Body of pancreas (tissue), 4 donors: ENCODE results near the gene CPA2. TPM values are rescaled to one million over a fixed set of nuclear protein-coding genes. Genes with fewer than 3 reads are reported as not detected.
A peak's percentile ranks its signal among the peaks of the same experiment; 100 is the strongest.

Experiments
- ATAC-seq: fragments of 150-250 bp; one replicate; pipeline ENCODE4 v1.9.1; 2016
- DNase-seq, 4 donors: peaks; one replicate each; pipeline ENCODE4 v3.0.0-alpha.2; 2019
- H3K27ac ChIP-seq, 4 donors: fragments of 200-600 bp; sonication (generic); 1 replicate in 3 of 4; 2 replicates in 1 of 4; pipeline versions ENCODE4 v1.5.1 to v1.6.1; 2016 to 2019; ENCODE audit warnings: mild to moderate bottlenecking in 1 of 4, mixed read lengths in 1 of 4, moderate library complexity in 1 of 4
- H3K27me3 ChIP-seq, 2 donors: fragments of 200-600 bp; sonication (generic); one replicate each; pipeline ENCODE4 v1.6.0; 2016; ENCODE audit warnings: mild to moderate bottlenecking in 1 of 2
- H3K36me3 ChIP-seq, 2 donors: fragments of 200-600 bp; sonication (generic); replicated peaks in 1 of 2; 2 replicates each; pipeline ENCODE4 v1.5.1; 2016; ENCODE audit warnings: low read depth in 2 of 2; ENCODE audit not compliant: insufficient read depth in 1 of 2
- H3K4me1 ChIP-seq: fragments of 200-600 bp; sonication (generic); one replicate; pipeline ENCODE4 v1.6.0; 2016
- H3K4me3 ChIP-seq, 2 donors: fragments of 200-600 bp; sonication (generic); 1 replicate in 1 of 2; 2 replicates in 1 of 2; pipeline ENCODE4 v1.5.1; 2016 to 2019
- H3K9me3 ChIP-seq, 3 donors: fragments of 200-600 bp; sonication (generic); 1 replicate in 2 of 3; 2 replicates in 1 of 3; pipeline ENCODE4 v1.5.1; 2016
- CTCF ChIP-seq, 7 experiments: fragments of 450-650 bp in 4 of 7; fragments of 200-600 bp in 3 of 7; sonication (generic) in 3 of 7; IDR thresholded peaks; one replicate each; pipeline ENCODE4 v1.5.1; 2016 to 2019; ENCODE audit warnings: antibody characterized with exemption in 7 of 7
- POLR2A ChIP-seq, 3 donors: fragments of 450-650 bp; IDR thresholded peaks; one replicate each; pipeline ENCODE4 v1.6.1; 2016; ENCODE audit warnings: antibody characterized with exemption in 3 of 3, mild to moderate bottlenecking in 2 of 3
- WGBS, 2 donors: methylation state at CpG; one replicate each; pipeline ENCODE4 v1.1.5; 2017; 5-methylcytosine and 5-hydroxymethylcytosine counted together
- intact Hi-C: fragments of 100-400 bp; cut with DNase I; formaldehyde crosslinking; loops from one replicate; pipeline ENCODE4 v1.15.1; 2023
- total RNA-seq, 2 donors: library from RNA; depleted of rRNA; stranded (reverse); fragments of >200 nt; gene quantifications; one replicate each; pipeline ENCODE4 v1.1.0, GENCODE V29; 2016

CPA2 gene
- total RNA-seq, 2 donors from 2014 or later, result 4,161 to 4,381 TPM

GRCh38 chr7:130334274-130334673, 67.6 kb downstream of the CPA2 start:
- Histone ChIP-seq H3K4me3 (no peak overlapping the region), H3K27ac (no peak overlapping the region), H3K36me3 (no peaks in the 10 kb centered on the region), H3K9me3 (no peaks in the 10 kb centered on the region), H3K27me3 (no peaks in the 10 kb centered on the region), H3K4me1 (peaks cover 31% of the 10 kb centered on the region)
- intact Hi-C loops, result no loop called here
- TF ChIP-seq CTCF (IDR thresholded peaks at IDR 0.05) (no peak), POLR2A (IDR thresholded peaks at IDR 0.05) (no peak)
- WGBS, 2 donors, result 46 to 63% methylated on average over 6 of the region's 6 CpGs
- DNase-seq, result peak in 1 of 4 donors; percentile 24
- peak; percentile 54 for ATAC-seq

GRCh38 chr7:130337410-130337971, 70.8 kb downstream of the CPA2 start:
- Histone ChIP-seq H3K4me1 (peaks cover 23% of the 10 kb centered on the region), H3K36me3 (no peaks in the 10 kb centered on the region), H3K4me3 (no peak overlapping the region), H3K27me3 (no peaks in the 10 kb centered on the region), H3K9me3 (no peaks in the 10 kb centered on the region), H3K27ac (no peak overlapping the region)
- TF ChIP-seq POLR2A (IDR thresholded peaks at IDR 0.05) (no peak), CTCF (IDR thresholded peaks at IDR 0.05) (no peak)
- intact Hi-C loops, result no loop called here
- no peak for DNase-seq
- 74 to 80% methylated on average over 1 to 6 of the region's 6 CpGs for WGBS, 2 donors
- ATAC-seq, result no peak

GRCh38 chr7:130338233-130338632, 71.6 kb downstream of the CPA2 start:
- H3K27ac ChIP-seq, result no peak overlapping the region
- TF ChIP-seq POLR2A (IDR thresholded peaks at IDR 0.05) (no peak), CTCF (IDR thresholded peaks at IDR 0.05) (no peak)
- H3K4me3 ChIP-seq, result no peak overlapping the region
- H3K4me1 ChIP-seq, result peaks cover 16% of the 10 kb centered on the region
- intact Hi-C loops, result no loop called here
- WGBS, 2 donors, result 90 to 95% methylated on average over 3 of the region's 3 CpGs
- ATAC-seq (no peak), DNase-seq (no peak)
- H3K9me3 ChIP-seq, result no peaks in the 10 kb centered on the region
- no peaks in the 10 kb centered on the region for H3K27me3 ChIP-seq
- H3K36me3 ChIP-seq, result no peaks in the 10 kb centered on the region

Other genes starting within 250 kb of the CPA2 start
- 1 to 10 TPM in 1 of 2 donors, under 1 TPM in 1; 0.99 to 4.7 TPM for gene ZC3HC1, start 215.5 kb upstream of the CPA2 start, total RNA-seq
- gene KLHDC10, start 196.3 kb upstream of the CPA2 start, total RNA-seq, result 10 to 100 TPM; 10.5 to 15.6 TPM
- gene TMEM209, start 61.5 kb upstream of the CPA2 start, total RNA-seq, result 10 to 100 TPM in 1 of 2 donors, 1 to 10 TPM in 1; 7.6 to 12.2 TPM
- gene SSMEM1, start 59.0 kb upstream of the CPA2 start, total RNA-seq, result not detected
- 10 to 100 TPM in 1 of 2 donors, 1 to 10 TPM in 1; 9.6 to 10.2 TPM for gene CPA4, start 26.3 kb downstream of the CPA2 start, total RNA-seq
- not detected for gene CPA5, start 78.0 kb downstream of the CPA2 start, total RNA-seq
- gene CPA1, start 113.6 kb downstream of the CPA2 start, total RNA-seq, result over 10,000 TPM; 26,456 to 42,834 TPM
- gene CEP41, start 174.2 kb downstream of the CPA2 start, total RNA-seq, result 1 to 10 TPM; 6.9 to 8.3 TPM
- gene MEST, start 225.2 kb downstream of the CPA2 start, total RNA-seq, result 10 to 100 TPM; 24.1 to 68.9 TPM